AG04449 (cell line): ENCODE data around the gene AGBL4.
A peak's percentile ranks its signal among the peaks of the same experiment; 100 is the strongest.

Source experiments
- CTCF ChIA-PET: fragments of 350-600 bp; formaldehyde crosslinking; extraction: SDS; loops from one replicate; lab custom pipeline; 2021; ENCODE audit warnings: antibody characterized with exemption; lab: Yijun Ruan, JAX
- POLR2A ChIA-PET: fragments of 400-600, 350-600 bp; formaldehyde crosslinking; extraction: SDS; loops from one replicate; lab custom pipeline; 2020; ENCODE audit warnings: antibody characterized with exemption, inconsistent platforms; lab: Yijun Ruan, JAX
- DNase-seq: peaks from one replicate; pipeline ENCODE4 v3.0.0-alpha.2; 2010; ENCODE audit warnings: low read depth, low spot score
- H3K4me3 ChIP-seq: 2 replicates; pipeline ENCODE4 v1.5.1; 2011; ENCODE audit warnings: low read depth, mild to moderate bottlenecking, control low read depth, low read length
- CTCF ChIP-seq: IDR thresholded peaks from one replicate; pipeline ENCODE4 v1.5.1; 2011; ENCODE audit warnings: mild to moderate bottlenecking, moderate library complexity, low read length, control low read depth, inconsistent platforms; ENCODE audit not compliant: insufficient read depth; ENCODE audit errors: missing control alignments

The AGBL4 gene

GRCh38 chr1:48873944-48874343 lies 1149.8 kb downstream of the AGBL4 start:
- ChIA-PET POLR2A (no interaction called here), CTCF (no interaction called here)
- no peak for DNase-seq
- no peak for TF ChIP-seq CTCF
- H3K4me3 ChIP-seq: no peak overlapping the region

GRCh38 chr1:48870596-48870995 lies 1153.2 kb downstream of the AGBL4 start:
- no peak for DNase-seq
- no peak overlapping the region for H3K4me3 ChIP-seq
- peak; percentile 58 for TF ChIP-seq CTCF
- CTCF ChIA-PET: interaction anchor here (0.8 to 1.5 kb wide), 6 partner anchors 9 to 27 kb away, joined by 3 to 7 read pairs (median 3); no protein-coding TSS in a partner anchor
- POLR2A ChIA-PET: no interaction called here

DNA sequence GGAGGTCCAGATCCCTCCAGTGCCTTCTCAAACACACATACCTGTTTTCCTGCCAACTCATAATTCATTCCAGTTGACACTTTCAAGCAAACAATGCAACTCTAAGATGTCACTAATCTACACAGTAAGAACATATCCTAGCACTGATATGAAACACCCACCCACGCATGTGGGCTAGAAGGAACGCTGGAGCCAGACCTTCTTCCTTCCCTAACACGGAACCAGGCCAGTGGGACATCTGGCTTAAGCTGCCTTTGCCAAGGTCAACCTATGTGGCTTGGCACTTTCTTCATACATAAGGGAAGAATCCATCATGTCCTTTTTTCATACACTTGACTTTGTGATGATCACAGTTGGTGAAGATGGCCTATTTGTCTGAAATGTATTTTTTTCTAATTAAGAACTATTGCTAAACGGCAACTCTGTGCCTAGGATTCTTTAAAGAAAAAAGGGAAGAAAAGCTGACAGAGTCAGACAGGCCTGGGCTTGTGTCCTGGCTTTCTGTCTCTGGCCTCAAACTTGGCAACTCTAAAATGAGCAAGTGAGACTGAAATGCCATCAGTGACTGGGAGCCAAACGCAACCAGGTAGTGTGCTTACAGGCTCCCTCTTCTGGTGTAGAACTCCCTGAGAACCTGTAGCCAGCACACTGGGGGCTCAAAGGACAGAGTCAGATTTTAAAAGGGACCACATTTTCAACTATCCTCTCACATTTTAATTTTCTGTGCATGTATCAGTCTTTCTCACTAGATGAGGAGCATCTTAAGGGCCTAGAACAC lies 1154.4 kb downstream of the AGBL4 start:
- TF ChIP-seq CTCF: no peak
- no peak overlapping the region for H3K4me3 ChIP-seq
- ChIA-PET CTCF (no interaction called here), POLR2A (no interaction called here)
- DNase-seq: no peak

DNA sequence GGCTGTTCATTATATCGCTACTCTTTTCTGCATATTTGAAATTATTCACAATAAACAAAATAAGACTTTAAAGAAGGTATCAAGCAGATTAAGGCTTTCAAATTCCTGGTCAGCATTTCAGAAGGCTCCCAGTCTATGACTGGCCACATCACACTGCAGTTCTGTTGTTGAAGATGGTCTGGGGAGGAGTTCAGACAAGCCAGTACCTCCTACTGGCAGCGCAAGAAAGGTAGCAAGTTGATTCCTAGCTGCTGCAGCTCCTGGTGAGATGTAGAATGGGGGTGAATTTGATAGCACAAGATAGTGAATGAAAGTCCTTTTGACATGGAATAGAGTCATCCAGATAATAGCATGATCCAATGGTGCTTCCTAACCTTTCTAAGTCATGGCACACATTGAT lies 1158.8 kb downstream of the AGBL4 start:
- ChIA-PET POLR2A (no interaction called here), CTCF (interaction anchor here (1.3 kb wide), 1 partner anchor 51 kb away, joined by 4 read pairs; no protein-coding TSS in a partner anchor)
- DNase-seq: no peak
- TF ChIP-seq CTCF: no peak
- no peak overlapping the region for H3K4me3 ChIP-seq

DNA sequence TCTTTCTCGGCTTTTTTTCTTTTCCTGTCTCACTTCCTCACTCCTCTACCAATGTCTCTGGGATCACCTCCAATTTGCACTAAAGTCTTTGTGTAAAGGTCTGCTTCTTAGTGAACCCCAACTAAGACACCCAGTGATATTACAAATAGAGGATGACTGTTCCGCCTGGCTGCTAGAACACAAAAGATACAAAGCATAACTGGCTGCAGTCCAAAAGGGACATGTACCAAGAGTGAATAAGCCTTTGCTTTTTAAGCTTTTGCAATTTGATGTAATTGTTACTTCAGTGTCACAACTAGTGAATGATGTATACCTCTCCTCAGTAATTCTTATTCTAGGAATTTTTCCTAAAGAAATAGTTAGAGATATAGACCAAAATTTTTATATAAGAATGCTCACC lies 1164.3 kb downstream of the AGBL4 start:
- ChIA-PET POLR2A (no interaction called here), CTCF (interaction anchor here (0.9 to 1.1 kb wide), 3 partner anchors 11 to 16 kb away, joined by 3 read pairs; no protein-coding TSS in a partner anchor)
- no peak for TF ChIP-seq CTCF
- H3K4me3 ChIP-seq: no peak overlapping the region
- DNase-seq: no peak

DNA sequence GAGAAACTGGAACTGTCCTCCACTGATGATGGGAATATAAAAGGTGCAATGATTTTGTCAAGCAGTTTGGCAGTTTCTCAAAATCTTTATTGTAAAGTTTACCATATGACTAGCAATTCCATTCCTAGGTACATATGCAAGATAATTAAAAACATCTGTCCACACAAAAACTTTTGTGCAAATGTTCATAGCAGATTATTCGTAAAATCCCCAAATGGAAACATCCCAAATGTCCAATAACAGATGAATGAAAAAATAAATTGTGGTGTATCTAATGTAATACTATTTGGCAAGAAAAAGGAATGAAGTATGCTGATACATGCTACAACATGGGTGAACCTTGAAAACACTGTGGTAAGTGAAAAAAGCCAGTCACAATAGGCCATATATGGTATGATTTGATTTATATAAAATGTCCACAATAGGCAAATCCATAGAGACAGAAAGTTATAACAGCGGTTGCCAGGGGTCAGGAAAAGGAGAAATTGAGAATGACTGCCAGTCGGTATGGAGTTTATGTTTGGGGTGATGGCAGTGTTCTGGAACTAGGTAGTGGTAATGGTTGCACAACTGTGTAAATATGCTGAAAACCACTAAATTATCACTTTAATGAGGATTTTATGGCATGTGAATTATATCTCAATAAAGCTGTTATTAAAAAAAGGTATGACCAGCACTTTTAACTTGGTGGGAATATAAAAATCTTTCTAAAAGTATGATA lies 1165.4 kb downstream of the AGBL4 start:
- DNase-seq: no peak
- TF ChIP-seq CTCF: no peak
- ChIA-PET POLR2A (no interaction called here), CTCF (interaction anchor here (1.1 kb wide), 1 partner anchor 15 kb away, joined by 3 read pairs; no protein-coding TSS in a partner anchor)
- H3K4me3 ChIP-seq: no peak overlapping the region
